Measurements from ENCODE around the gene FBXO17.
A peak's percentile ranks its signal among the peaks of the same experiment; 100 is the strongest.

The FBXO17 gene

DNA sequence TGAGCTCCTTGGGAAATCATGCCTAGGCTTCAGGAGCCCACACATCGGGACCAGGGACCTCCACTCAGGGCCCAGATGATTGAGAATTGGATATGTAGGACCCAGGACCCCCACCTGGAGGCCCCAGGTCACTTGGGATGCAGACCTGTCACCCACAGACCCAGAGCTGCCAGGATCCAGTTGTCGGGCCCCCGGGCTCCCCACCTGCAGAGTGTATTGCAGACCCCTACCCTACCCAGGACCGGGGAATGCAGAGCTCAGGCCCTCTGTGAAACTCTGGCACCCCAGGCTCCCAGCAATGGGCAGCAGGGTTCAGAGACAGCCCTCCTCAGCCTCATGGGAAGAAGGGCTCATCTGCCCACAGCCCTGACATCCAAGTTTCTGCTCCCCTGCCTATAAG is 69.9 kb downstream of the FBXO17 start:
- no peak for DNase-seq
- Mint-ChIP-seq H3K4me3 (no peak overlapping the region), H3K9me3 (no peaks in the 10 kb centered on the region), H3K4me1 (ENCODE audit: low read depth) (peaks cover 35% of the 10 kb centered on the region), H3K36me3 (ENCODE audit: low read depth) (peaks cover 73% of the 10 kb centered on the region), H3K27ac (no peak overlapping the region), H3K27me3 (no peaks in the 10 kb centered on the region)

DNA sequence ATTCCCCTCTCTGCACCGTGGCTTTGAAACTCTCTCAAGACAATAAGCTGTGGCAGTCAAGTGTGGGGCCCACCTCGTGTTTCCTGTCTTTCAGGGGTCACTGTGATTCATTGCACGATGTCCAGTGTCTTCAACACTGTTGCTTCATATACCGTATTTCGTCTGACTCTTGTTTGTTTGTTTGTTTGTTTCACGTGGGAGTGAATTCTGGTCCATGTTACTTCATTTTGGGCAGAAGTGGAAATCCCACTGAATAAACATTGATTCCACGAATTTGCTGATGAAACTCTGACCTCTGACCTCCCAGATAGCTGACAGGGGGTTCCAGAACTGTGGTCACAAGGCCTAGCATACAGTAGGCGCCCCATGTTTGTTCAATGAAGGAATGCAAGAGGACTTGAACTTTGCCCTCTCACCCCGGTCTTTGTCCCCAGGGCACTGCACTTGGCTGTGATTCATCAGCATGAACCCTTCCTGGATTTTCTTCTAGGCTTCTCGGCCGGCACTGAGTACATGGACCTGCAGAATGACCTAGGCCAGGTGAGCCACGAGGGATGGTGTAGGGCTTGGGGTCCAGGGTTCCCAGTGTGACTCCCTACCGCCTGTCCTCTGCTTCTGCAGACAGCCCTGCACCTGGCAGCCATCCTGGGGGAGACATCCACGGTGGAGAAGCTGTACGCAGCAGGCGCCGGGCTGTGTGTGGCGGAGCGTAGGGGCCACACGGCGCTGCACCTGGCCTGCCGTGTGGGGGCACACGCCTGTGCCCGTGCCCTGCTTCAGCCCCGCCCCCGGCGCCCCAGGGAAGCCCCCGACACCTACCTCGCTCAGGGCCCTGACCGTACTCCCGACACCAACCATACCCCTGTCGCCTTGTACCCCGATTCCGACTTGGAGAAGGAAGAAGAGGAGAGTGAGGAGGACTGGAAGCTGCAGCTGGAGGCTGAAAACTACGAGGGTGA is 70.7 kb downstream of the FBXO17 start:
- H3K4me3 Mint-ChIP-seq, result no peak overlapping the region
- DNase-seq, result no peak
- no peaks in the 10 kb centered on the region for H3K9me3 Mint-ChIP-seq
- H3K4me1 Mint-ChIP-seq (ENCODE audit: low read depth), result peaks cover 36% of the 10 kb centered on the region
- no peaks in the 10 kb centered on the region for H3K27me3 Mint-ChIP-seq
- H3K27ac Mint-ChIP-seq, result peak overlapping the region; percentile 7
- peaks cover 77% of the 10 kb centered on the region for H3K36me3 Mint-ChIP-seq (ENCODE audit: low read depth)

- Mint-ChIP-seq H3K4me1 (ENCODE audit: low read depth) (peaks cover 48% of the 10 kb centered on the region), H3K27ac (peak overlapping the region; percentile 37), H3K36me3 (ENCODE audit: low read depth) (peaks cover 58% of the 10 kb centered on the region), H3K27me3 (no peaks in the 10 kb centered on the region), H3K4me3 (peak overlapping the region; percentile 97), H3K9me3 (no peaks in the 10 kb centered on the region)
- DNase-seq, result no peak
Observed at GRCh38 chr19:38901683-38902082, 73.9 kb downstream of the FBXO17 start.

DNA sequence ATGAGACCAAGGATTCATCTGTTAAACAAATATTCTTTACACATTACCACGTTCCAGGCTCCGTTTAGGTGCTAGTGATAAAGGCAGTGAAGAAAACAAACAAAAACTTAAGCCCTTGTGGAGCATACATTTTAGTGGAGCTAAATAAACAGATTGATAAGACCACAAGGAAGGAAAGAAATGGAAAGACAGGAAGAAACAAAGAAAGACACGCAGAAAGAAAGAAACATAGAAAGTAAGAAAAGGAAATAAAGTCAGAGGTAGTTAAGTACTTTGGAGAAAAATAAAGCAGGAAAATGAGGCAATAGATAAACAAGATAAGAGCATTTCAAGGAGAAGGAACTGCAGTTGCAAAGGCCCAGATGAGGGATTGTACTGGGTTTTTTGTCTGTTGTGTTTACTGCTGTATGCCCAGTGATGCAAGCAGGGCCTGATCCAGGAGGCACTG is 74.8 kb downstream of the FBXO17 start:
- Mint-ChIP-seq H3K4me1 (ENCODE audit: low read depth) (peaks cover 48% of the 10 kb centered on the region), H3K27me3 (no peaks in the 10 kb centered on the region), H3K36me3 (ENCODE audit: low read depth) (peaks cover 52% of the 10 kb centered on the region), H3K4me3 (peak overlapping the region; percentile 97), H3K27ac (peak overlapping the region; percentile 94), H3K9me3 (no peaks in the 10 kb centered on the region)
- DNase-seq, result no peak

DNA sequence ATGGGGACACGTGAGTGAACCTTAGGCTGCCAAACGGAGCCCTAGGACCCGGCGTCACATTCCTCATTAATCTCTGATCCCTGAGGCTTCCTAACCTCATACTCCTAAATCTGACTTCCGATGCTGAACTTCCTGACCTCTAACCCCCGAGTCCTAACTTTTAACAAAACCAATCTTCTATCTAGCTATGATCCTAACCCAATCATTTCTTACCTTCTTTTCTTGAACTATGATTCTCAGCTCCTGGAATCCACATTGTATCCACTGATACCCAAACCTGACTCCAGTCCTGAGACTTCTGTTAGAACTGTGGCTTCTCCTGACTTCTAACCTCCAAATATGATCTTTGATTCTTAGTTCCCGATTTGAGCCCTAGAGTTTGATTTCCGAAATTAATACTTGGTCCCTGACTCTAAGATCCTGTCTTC is 75.3 kb downstream of the FBXO17 start:
- Mint-ChIP-seq H3K36me3 (ENCODE audit: low read depth) (peaks cover 46% of the 10 kb centered on the region), H3K27ac (peak overlapping the region; percentile 94), H3K27me3 (no peaks in the 10 kb centered on the region), H3K4me1 (ENCODE audit: low read depth) (peaks cover 48% of the 10 kb centered on the region), H3K4me3 (peak overlapping the region; percentile 97), H3K9me3 (no peaks in the 10 kb centered on the region)
- no peak for DNase-seq

GRCh38 chr19:38899447-38900201 is 75.9 kb downstream of the FBXO17 start, which contains the start of the genes NFKBIB and SIRT2:
NFKBIB (plus strand) TSS chr19:38899969; CDS start chr19:38900033, 64 bp downstream.
SIRT2 (minus strand) TSS chr19:38899618; CDS start chr19:38899521, 97 bp downstream.
- peak; percentile 96 for DNase-seq
- peaks cover 48% of the 10 kb centered on the region for H3K4me1 Mint-ChIP-seq (ENCODE audit: low read depth)
- H3K27me3 Mint-ChIP-seq, result no peaks in the 10 kb centered on the region
- H3K9me3 Mint-ChIP-seq, result no peaks in the 10 kb centered on the region
- H3K4me3 Mint-ChIP-seq, result peak within 1 kb of the TSS; percentile 97
- peaks cover 42% of the 10 kb centered on the region for H3K36me3 Mint-ChIP-seq (ENCODE audit: low read depth)
- H3K27ac Mint-ChIP-seq, result peak within 1 kb of the TSS; percentile 94

GRCh38 chr19:38898788-38899446 is 76.6 kb downstream of the FBXO17 start:
- DNase-seq, result no peak
- H3K4me1 Mint-ChIP-seq (ENCODE audit: low read depth), result peaks cover 42% of the 10 kb centered on the region
- peak overlapping the region; percentile 94 for H3K27ac Mint-ChIP-seq
- peaks cover 35% of the 10 kb centered on the region for H3K36me3 Mint-ChIP-seq (ENCODE audit: low read depth)
- no peaks in the 10 kb centered on the region for H3K9me3 Mint-ChIP-seq
- H3K4me3 Mint-ChIP-seq, result peak overlapping the region; percentile 97
- no peaks in the 10 kb centered on the region for H3K27me3 Mint-ChIP-seq

DNA sequence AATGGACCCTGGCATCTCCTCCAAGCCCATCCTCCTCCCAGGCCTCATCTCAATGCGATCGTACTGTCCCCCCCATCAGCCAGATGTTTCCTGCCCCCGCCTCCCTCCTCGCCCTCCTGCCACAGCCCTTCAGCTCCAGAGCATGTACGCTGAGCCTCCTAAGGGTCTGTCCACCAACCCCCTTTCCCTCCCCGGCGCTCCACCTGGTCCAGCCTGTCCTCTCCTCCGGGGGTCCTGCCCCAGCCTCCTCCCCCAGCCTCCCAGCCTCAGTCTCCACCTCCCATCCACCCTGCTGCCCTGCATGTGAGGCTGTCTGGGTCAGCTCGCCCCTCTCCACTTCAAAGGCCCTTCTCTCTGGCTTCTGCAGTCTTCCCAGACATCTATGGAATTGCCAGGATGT is 80.6 kb downstream of the FBXO17 start:
- H3K27me3 Mint-ChIP-seq, result no peaks in the 10 kb centered on the region
- peaks cover 18% of the 10 kb centered on the region for H3K36me3 Mint-ChIP-seq (ENCODE audit: low read depth)
- peaks cover 22% of the 10 kb centered on the region for H3K4me1 Mint-ChIP-seq (ENCODE audit: low read depth)
- DNase-seq, result no peak
- peak overlapping the region; percentile 16 for H3K27ac Mint-ChIP-seq
- H3K9me3 Mint-ChIP-seq, result no peaks in the 10 kb centered on the region
- no peak overlapping the region for H3K4me3 Mint-ChIP-seq

- H3K27ac Mint-ChIP-seq, result no peak overlapping the region
- no peaks in the 10 kb centered on the region for H3K27me3 Mint-ChIP-seq
- no peak overlapping the region for H3K4me3 Mint-ChIP-seq
- peaks cover 24% of the 10 kb centered on the region for H3K36me3 Mint-ChIP-seq (ENCODE audit: low read depth)
- H3K4me1 Mint-ChIP-seq (ENCODE audit: low read depth), result peaks cover 14% of the 10 kb centered on the region
- DNase-seq, result no peak
- no peaks in the 10 kb centered on the region for H3K9me3 Mint-ChIP-seq
Observed at GRCh38 chr19:38893341-38893771, 82.2 kb downstream of the FBXO17 start.

- Mint-ChIP-seq H3K9me3 (no peaks in the 10 kb centered on the region), H3K36me3 (ENCODE audit: low read depth) (peaks cover 24% of the 10 kb centered on the region), H3K27me3 (no peaks in the 10 kb centered on the region), H3K4me3 (no peak overlapping the region), H3K27ac (peak overlapping the region; percentile 37), H3K4me1 (ENCODE audit: low read depth) (peaks cover 9% of the 10 kb centered on the region)
- no peak for DNase-seq
Observed at GRCh38 chr19:38892841-38893240, 82.7 kb downstream of the FBXO17 start.

DNA sequence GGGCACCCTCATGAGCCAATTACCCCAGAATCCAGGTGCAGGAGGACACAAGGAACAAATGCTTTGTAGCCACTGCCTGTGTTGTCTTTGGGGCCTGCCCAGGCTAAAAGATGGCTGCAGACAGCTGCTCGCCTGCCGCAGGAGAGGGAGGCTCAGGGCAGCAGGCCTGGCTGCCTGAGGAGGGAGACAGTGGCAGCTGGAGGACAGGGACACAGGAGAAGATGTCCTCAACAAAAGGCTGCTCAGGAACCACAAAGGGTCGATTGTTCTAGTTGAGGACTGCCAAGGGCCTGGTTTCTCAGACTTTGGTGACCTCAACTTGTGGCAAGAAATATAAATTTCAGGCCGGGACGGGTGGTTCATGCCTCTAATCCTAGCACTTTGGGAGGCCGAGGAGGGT is 83.8 kb downstream of the FBXO17 start:
- no peak for DNase-seq
- no peaks in the 10 kb centered on the region for H3K9me3 Mint-ChIP-seq

More for the DNA sequence above, 83.8 kb downstream of the FBXO17 start:
- Mint-ChIP-seq H3K36me3 (ENCODE audit: low read depth) (peaks cover 27% of the 10 kb centered on the region), H3K4me3 (no peak overlapping the region), H3K27ac (peak overlapping the region; percentile 18), H3K27me3 (no peaks in the 10 kb centered on the region), H3K4me1 (ENCODE audit: low read depth) (no peaks in the 10 kb centered on the region)
